ENCODE measurements around the gene UCK2. TPM values are rescaled to one million over a fixed set of nuclear protein-coding genes. Genes with fewer than 3 reads are reported as not detected.

UCK2 gene
- total and polyA plus RNA-seq, 2 of the 8 experiments (the other 6 are each of a cell fraction or from before 2014, with no cell fraction given) = 103 to 109 TPM

DNA sequence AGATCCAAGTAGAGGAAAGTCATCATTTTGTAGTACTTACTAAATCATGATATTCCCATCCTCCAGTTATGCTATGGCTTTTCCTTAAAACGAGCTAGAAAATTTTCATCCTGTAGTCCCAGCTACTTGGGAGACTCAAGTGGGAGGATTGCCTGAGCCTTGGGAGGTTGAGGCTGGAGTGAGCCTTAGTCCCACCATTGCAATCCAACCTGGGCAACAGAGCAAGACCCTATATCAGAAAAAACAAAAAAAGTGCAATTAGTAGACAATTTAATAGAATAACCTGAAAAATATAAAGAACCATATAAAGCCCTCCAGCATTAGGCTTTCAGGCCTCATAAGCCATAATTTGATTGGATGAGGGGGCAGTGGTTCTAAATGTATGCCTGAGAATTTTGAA is 6.8 kb downstream of the UCK2 start (continued):
- TF ChIP-seq, protein P1, sequence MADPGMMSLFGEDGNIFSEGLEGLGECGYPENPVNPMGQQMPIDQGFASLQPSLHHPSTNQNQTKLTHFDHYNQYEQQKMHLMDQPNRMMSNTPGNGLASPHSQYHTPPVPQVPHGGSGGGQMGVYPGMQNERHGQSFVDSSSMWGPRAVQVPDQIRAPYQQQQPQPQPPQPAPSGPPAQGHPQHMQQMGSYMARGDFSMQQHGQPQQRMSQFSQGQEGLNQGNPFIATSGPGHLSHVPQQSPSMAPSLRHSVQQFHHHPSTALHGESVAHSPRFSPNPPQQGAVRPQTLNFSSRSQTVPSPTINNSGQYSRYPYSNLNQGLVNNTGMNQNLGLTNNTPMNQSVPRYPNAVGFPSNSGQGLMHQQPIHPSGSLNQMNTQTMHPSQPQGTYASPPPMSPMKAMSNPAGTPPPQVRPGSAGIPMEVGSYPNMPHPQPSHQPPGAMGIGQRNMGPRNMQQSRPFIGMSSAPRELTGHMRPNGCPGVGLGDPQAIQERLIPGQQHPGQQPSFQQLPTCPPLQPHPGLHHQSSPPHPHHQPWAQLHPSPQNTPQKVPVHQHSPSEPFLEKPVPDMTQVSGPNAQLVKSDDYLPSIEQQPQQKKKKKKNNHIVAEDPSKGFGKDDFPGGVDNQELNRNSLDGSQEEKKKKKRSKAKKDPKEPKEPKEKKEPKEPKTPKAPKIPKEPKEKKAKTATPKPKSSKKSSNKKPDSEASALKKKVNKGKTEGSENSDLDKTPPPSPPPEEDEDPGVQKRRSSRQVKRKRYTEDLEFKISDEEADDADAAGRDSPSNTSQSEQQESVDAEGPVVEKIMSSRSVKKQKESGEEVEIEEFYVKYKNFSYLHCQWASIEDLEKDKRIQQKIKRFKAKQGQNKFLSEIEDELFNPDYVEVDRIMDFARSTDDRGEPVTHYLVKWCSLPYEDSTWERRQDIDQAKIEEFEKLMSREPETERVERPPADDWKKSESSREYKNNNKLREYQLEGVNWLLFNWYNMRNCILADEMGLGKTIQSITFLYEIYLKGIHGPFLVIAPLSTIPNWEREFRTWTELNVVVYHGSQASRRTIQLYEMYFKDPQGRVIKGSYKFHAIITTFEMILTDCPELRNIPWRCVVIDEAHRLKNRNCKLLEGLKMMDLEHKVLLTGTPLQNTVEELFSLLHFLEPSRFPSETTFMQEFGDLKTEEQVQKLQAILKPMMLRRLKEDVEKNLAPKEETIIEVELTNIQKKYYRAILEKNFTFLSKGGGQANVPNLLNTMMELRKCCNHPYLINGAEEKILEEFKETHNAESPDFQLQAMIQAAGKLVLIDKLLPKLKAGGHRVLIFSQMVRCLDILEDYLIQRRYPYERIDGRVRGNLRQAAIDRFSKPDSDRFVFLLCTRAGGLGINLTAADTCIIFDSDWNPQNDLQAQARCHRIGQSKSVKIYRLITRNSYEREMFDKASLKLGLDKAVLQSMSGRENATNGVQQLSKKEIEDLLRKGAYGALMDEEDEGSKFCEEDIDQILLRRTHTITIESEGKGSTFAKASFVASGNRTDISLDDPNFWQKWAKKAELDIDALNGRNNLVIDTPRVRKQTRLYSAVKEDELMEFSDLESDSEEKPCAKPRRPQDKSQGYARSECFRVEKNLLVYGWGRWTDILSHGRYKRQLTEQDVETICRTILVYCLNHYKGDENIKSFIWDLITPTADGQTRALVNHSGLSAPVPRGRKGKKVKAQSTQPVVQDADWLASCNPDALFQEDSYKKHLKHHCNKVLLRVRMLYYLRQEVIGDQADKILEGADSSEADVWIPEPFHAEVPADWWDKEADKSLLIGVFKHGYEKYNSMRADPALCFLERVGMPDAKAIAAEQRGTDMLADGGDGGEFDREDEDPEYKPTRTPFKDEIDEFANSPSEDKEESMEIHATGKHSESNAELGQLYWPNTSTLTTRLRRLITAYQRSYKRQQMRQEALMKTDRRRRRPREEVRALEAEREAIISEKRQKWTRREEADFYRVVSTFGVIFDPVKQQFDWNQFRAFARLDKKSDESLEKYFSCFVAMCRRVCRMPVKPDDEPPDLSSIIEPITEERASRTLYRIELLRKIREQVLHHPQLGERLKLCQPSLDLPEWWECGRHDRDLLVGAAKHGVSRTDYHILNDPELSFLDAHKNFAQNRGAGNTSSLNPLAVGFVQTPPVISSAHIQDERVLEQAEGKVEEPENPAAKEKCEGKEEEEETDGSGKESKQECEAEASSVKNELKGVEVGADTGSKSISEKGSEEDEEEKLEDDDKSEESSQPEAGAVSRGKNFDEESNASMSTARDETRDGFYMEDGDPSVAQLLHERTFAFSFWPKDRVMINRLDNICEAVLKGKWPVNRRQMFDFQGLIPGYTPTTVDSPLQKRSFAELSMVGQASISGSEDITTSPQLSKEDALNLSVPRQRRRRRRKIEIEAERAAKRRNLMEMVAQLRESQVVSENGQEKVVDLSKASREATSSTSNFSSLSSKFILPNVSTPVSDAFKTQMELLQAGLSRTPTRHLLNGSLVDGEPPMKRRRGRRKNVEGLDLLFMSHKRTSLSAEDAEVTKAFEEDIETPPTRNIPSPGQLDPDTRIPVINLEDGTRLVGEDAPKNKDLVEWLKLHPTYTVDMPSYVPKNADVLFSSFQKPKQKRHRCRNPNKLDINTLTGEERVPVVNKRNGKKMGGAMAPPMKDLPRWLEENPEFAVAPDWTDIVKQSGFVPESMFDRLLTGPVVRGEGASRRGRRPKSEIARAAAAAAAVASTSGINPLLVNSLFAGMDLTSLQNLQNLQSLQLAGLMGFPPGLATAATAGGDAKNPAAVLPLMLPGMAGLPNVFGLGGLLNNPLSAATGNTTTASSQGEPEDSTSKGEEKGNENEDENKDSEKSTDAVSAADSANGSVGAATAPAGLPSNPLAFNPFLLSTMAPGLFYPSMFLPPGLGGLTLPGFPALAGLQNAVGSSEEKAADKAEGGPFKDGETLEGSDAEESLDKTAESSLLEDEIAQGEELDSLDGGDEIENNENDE (IDR thresholded peaks at IDR 0.05; ENCODE audit: insufficient replicate concordance, low read length) = no peak
- no peak for TF ChIP-seq YY1 (IDR thresholded peaks at IDR 0.05; ENCODE audit: low read depth, low read length)
- no peak for TF ChIP-seq RXRA (IDR thresholded peaks at IDR 0.05; ENCODE audit: insufficient read depth, low read depth, low read length)
- no peak for TF ChIP-seq SIN3A (conservative IDR thresholded peaks at IDR 0.05 in 1 of 2, IDR thresholded peaks at IDR 0.05 in 1 of 2; ENCODE audit: low read depth in 1 of 2, low read length in 2 of 2)
- no peak for TF ChIP-seq POLR2A (IDR thresholded peaks at IDR 0.05; ENCODE audit: control extremely low read depth in 1 of 2, low read depth in 2 of 2, low read length in 2 of 2)
- no peak for TF ChIP-seq EZH2 (IDR thresholded peaks at IDR 0.05; ENCODE audit: low read depth, low read length, severe bottlenecking)
- TF ChIP-seq KDM1A (IDR thresholded peaks at IDR 0.05; ENCODE audit: borderline replicate concordance, low read length) = no peak
- no peak for TF ChIP-seq TCF12 (IDR thresholded peaks at IDR 0.05; ENCODE audit: low read depth, low read length)
- no peak for TF ChIP-seq CTCF (IDR thresholded peaks at IDR 0.05; ENCODE audit: control extremely low read depth in 1 of 3, insufficient read depth in 1 of 3, low read depth in 1 of 3, low read length in 3 of 3)

All from H1 (cell line).